ENCODE measurements around the gene FOXK2.

GRCh38 chr17:82489117-82489516, 30.4 kb upstream of the FOXK2 start:
- TF ChIP-seq, protein P1, sequence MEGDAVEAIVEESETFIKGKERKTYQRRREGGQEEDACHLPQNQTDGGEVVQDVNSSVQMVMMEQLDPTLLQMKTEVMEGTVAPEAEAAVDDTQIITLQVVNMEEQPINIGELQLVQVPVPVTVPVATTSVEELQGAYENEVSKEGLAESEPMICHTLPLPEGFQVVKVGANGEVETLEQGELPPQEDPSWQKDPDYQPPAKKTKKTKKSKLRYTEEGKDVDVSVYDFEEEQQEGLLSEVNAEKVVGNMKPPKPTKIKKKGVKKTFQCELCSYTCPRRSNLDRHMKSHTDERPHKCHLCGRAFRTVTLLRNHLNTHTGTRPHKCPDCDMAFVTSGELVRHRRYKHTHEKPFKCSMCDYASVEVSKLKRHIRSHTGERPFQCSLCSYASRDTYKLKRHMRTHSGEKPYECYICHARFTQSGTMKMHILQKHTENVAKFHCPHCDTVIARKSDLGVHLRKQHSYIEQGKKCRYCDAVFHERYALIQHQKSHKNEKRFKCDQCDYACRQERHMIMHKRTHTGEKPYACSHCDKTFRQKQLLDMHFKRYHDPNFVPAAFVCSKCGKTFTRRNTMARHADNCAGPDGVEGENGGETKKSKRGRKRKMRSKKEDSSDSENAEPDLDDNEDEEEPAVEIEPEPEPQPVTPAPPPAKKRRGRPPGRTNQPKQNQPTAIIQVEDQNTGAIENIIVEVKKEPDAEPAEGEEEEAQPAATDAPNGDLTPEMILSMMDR (IDR thresholded peaks at IDR 0.05; ENCODE audit: low read depth, low read length) = no peak
- no peak for TF ChIP-seq MAX (IDR thresholded peaks at IDR 0.05; ENCODE audit: low read depth, low read length)
- TF ChIP-seq MYC (IDR thresholded peaks at IDR 0.05; ENCODE audit: low read depth, low read length) = no peak
- no peak for TF ChIP-seq POLR2A (IDR thresholded peaks at IDR 0.05; ENCODE audit: extremely low read depth, insufficient read length)

Measured in NB4 (cell line).